HG03045 (cell line): ENCODE data around the gene PRRT3.
"Not testable (repeated sequence)": the region's sequence is repeated elsewhere in the genome, so short reads cannot be mapped to it uniquely, and the experiment has no call there.

Source experiments
- ATAC-seq: cut with Tn5 transposase; IDR thresholded peaks from one replicate; pipeline ENCODE4 v1.9.1; 2021; ENCODE audit warnings: mild to moderate bottlenecking, moderate library complexity; ENCODE audit not compliant: unreplicated experiment

The PRRT3 gene

GRCh38 chr3:9947025-9947995 is 4.9 kb downstream of the PRRT3 start:
- no peak for ATAC-seq

GRCh38 chr3:9946112-9947024 is 5.8 kb downstream of the PRRT3 start:
- ATAC-seq: peak; percentile 42

DNA sequence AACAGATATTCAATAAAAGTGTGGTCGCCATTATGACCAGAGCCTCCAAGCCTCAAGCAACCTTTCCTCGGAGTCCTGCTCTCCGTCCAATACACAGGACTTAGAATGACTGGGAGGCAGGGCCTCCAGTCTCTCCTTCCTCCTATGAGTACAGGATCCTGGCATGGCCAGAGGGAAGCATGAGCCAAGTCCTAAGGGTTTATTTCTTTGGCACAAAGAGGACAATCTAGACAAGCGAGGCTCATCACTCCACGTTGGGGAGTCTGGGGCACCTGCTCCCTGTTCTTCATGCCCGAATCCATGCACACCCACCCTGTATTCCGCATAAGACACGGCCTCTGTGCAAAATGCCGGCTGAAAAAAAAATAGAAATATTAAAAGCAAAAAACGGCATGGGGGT is 6.8 kb downstream of the PRRT3 start:
- ATAC-seq: no peak

- ATAC-seq: no peak
These were observed 7.9 kb downstream of the PRRT3 start for GRCh38 chr3:9944271-9944670.

DNA sequence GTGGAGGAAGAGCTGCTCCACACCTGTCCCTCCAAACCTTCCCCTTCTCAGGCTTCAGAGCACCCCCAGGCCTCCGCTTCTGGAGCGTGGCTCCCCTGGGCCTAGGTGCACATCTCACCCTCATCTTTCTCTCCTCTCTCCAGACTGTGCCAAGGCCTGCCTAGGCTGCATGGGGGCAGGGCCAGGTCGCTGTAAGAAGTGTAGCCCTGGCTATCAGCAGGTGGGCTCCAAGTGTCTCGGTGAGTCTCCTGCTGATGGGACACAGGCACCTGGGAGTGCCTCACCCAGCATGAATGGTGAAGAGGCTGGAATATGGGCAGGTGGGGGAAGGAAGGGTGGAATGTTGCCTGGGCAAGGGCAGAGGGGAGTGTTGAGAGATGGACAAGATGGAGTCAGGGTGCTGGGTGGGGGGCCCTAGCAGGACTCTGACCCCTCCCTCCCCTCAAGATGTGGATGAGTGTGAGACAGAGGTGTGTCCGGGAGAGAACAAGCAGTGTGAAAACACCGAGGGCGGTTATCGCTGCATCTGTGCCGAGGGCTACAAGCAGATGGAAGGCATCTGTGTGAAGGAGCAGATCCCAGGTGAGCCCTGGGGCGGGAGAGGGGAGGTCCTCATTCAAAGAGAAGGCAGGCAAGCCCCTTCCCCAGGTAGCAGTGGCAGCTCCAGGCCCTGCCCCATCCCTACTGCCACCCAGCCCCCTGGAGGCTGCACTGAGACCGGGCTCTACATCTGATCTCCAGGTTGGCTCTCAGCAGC is 9.1 kb downstream of the PRRT3 start:
- ATAC-seq: no peak

DNA sequence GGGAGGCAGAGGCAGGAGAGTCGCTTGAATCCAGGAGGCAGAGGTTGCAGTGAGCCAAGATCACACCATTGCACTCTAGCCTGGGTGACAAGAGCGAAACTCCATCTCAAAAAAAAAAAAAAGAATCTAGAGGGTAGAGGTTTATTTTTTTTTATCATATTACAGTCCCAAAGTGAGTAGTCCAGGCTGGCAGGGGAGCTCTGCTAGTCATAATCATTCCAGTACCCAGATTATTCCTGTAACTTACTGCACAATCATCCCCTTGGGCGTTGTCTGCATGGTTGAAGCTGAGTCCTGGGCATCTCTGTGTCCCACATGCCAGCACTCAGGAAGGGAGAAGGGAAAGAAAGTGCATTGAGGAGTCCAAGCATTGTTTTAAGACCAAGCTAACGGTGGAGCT is 10.0 kb downstream of the PRRT3 start:
- no peak for ATAC-seq

GRCh38 chr3:9940746-9941145 is 11.5 kb downstream of the PRRT3 start:
- ATAC-seq: no peak

DNA sequence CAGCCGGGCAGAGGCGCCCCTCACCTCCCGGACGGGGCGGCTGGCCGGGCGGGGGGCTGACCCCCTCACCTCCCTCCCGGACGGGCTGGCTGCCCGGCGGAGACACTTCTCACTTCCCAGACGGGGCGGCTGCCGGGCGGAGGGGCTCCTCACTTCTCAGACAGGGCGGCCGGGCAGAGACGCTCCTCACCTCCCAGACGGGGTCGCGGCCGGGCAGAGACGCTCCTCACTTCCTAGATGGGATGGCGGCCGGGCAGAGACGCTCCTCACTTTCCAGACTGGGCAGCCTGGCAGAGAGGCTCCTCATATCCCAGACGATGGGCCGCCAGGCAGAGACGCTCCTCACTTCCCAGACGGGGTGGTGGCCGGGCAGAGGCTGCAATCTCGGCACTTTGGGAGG is 12.3 kb downstream of the PRRT3 start:
- not testable (repeated sequence) for ATAC-seq

- no peak for ATAC-seq
These were observed 13.2 kb downstream of the PRRT3 start for GRCh38 chr3:9938966-9939365.

DNA sequence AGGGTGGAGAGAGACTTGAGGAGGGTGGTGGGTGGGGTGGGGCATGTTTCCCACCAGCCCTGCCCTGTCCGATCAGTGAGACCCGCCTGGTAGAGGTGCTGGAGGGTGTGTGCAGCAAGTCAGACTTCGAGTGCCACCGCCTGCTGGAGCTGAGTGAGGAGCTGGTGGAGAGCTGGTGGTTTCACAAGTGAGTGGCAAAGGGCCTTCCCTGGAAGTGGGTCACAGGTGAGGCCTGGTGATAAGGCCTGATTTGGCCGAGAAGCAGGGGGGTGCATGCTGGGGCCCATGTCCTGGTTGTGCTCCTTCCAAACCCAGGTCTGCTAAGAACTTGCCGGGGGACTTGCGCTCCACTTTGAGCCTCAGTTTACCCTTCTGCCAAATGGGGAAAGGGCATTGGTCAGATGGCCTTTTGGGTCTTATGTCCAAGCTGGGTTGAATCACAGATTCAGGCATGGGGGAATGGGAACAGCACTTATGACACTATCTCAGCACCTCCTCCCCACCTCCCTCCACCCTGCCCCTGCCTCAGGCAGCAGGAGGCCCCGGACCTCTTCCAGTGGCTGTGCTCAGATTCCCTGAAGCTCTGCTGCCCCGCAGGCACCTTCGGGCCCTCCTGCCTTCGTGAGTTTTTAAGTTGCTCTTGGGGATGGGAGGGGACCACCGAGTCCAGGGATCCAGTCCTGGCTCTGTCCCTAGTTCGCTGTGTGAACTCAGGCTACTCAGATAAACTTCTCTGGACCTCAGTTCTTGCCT is 14.5 kb downstream of the PRRT3 start:
- ATAC-seq: no peak

DNA sequence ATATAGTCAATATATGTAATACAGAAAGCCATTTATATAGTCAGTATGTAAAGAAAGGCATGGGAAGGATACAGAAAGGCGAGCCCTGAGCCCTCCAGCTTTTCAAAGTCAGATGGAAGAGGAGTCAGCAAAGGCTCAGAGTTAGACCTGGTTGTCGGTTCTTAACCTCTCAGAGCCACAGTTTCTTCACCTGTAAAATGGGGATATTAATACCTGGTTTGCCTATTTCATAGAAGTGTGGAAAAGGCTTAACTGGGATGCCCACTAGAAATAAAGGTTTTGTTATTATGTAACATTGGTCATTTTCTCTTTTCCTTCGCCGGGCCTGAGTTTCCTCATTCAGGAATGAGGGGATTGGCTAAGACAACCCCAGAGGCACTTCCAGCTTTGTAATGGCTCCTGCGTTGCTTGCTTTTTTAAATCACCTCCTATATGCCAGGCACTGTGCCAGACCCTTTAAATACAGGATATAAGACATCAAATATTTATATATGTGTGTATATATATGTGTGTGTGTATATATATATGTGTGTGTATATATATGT is 16.2 kb downstream of the PRRT3 start:
- no peak for ATAC-seq

GRCh38 chr3:9934993-9935392 is 17.2 kb downstream of the PRRT3 start:
- ATAC-seq: no peak

DNA sequence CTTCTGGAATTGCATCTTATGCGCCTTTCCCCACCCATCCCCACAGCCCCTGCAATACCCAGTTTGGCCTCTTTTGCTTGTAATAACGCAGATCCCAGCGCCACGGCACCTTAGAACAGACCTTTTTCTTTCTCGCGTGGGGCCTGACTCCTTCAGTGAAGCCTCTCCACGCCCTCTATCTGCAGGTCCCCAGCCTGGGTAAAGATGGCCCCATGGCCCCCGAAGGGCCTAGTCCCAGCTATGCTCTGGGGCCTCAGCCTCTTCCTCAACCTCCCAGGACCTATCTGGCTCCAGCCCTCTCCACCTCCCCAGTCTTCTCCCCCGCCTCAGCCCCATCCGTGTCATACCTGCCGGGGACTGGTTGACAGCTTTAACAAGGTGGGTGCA is 18.0 kb downstream of the PRRT3 start:
- no peak for ATAC-seq

GRCh38 chr3:9933561-9934234 is 18.5 kb downstream of the PRRT3 start, which contains the start of gene CRELD1:
CRELD1 (plus strand) TSS chr3:9933834; CDS start chr3:9934439, 605 bp downstream.
- peak; percentile 90 for ATAC-seq

DNA sequence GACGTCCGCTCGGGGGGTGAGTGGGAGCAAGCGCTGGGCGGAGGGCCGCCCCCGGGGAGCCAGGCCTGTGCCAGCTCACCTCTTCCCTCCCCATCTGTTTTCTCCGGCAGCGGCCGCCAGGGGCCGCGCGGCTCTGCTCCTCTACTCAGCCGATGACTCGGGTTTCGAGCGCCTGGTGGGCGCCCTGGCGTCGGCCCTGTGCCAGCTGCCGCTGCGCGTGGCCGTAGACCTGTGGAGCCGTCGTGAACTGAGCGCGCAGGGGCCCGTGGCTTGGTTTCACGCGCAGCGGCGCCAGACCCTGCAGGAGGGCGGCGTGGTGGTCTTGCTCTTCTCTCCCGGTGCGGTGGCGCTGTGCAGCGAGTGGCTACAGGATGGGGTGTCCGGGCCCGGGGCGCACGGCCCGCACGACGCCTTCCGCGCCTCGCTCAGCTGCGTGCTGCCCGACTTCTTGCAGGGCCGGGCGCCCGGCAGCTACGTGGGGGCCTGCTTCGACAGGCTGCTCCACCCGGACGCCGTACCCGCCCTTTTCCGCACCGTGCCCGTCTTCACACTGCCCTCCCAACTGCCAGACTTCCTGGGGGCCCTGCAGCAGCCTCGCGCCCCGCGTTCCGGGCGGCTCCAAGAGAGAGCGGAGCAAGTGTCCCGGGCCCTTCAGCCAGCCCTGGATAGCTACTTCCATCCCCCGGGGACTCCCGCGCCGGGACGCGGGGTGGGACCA is 19.2 kb downstream of the PRRT3 start:
- ATAC-seq: peak; percentile 65

DNA sequence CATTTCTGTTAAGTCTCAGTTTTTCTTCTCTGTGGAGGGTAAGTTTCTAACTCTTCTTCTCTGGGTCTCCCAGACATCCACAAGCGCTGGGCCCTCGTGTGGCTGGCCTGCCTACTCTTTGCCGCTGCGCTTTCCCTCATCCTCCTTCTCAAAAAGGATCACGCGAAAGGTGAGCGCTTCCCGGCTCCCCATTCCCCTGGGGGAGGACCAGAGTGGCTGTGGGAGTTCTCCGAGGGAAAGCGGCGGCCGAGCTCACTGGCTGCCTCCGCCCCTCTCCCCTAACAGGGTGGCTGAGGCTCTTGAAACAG is 19.7 kb downstream of the PRRT3 start:
- no peak for ATAC-seq

DNA sequence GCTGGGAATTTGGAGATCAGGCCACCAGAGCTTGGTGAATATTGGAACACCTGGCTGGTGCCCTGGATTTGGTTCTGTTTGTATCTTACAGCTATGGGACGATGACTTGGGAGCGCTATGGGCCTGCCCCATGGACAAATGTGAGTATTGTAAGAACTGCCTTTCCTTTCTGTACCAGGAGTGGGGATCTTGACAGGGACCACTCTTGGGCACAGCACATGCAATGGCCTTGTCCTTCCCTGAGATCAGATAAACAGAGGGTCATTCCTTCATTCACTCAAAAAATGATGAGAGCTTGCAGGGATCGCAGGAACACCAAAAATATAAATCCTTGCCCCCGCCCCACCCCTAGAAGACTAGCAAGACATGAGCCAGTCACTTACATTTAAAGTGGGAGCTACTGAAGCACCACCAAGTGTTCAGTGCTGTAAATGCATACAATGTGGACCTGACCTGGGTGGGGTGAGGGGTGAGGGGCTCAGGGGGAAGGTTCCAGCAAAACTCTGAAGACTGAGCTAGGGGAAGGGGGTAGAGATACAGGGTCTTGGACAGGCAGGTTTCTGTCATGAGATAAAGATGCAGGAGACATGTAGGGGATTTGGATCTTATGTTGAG is 21.3 kb downstream of the PRRT3 start:
- no peak for ATAC-seq

- no peak for ATAC-seq
These were observed 24.1 kb downstream of the PRRT3 start for GRCh38 chr3:9928158-9928557.
